Measurements from ENCODE around the gene ZSWIM2.
"Not testable (repeated sequence)": the region's sequence is repeated elsewhere in the genome, so short reads cannot be mapped to it uniquely, and the experiment has no call there.

The ZSWIM2 gene

DNA sequence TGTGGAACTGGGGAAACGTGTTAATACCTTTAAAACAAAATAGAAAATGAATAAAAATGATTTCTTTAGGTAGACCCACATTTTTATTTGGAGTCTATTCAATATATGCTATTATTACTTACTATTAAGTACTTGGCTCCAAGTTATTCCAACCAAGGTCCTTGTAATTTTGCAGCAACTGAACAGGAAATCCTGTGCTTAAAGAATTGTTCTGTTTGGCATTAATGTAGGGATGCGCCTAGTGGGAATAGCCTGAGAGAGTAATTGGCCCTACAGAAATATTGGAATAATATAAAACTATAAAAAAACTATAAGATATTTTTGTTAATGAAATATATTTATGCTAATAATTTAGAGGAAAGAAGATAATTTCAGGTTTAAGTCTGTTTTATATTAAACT, 22.9 kb upstream of the ZSWIM2 start:
- Mint-ChIP-seq H3K4me3 (no peak overlapping the region), H3K9me3 (no peaks in the 10 kb centered on the region), H3K36me3 (ENCODE audit: low read depth) (no peaks in the 10 kb centered on the region), H3K4me1 (ENCODE audit: low read depth) (no peaks in the 10 kb centered on the region), H3K27me3 (ENCODE audit: low read depth) (no peaks in the 10 kb centered on the region), H3K27ac (no peak overlapping the region)

DNA sequence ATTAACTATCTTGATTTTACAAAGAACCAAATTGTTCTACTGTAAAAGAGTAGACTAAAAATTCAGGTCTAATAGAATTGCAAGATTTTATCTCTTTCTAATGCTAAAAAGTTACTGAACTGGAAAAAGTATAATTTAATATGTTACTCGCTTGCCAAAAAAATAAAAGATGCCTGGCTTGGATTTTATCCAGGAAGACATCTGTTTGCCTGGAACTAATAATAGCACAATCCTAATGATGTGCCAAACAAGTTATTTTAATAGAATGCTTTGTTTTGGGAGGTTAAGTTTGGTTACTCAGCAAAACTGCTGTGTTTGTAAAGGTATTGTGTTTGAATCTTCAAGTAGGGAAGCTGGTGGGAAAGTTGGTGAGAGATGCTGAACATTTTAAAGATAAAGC, 19.4 kb upstream of the ZSWIM2 start:
- Mint-ChIP-seq H3K27ac (no peak overlapping the region), H3K27me3 (ENCODE audit: low read depth) (no peaks in the 10 kb centered on the region), H3K9me3 (no peaks in the 10 kb centered on the region), H3K4me1 (ENCODE audit: low read depth) (no peaks in the 10 kb centered on the region), H3K36me3 (ENCODE audit: low read depth) (no peaks in the 10 kb centered on the region), H3K4me3 (no peak overlapping the region)

DNA sequence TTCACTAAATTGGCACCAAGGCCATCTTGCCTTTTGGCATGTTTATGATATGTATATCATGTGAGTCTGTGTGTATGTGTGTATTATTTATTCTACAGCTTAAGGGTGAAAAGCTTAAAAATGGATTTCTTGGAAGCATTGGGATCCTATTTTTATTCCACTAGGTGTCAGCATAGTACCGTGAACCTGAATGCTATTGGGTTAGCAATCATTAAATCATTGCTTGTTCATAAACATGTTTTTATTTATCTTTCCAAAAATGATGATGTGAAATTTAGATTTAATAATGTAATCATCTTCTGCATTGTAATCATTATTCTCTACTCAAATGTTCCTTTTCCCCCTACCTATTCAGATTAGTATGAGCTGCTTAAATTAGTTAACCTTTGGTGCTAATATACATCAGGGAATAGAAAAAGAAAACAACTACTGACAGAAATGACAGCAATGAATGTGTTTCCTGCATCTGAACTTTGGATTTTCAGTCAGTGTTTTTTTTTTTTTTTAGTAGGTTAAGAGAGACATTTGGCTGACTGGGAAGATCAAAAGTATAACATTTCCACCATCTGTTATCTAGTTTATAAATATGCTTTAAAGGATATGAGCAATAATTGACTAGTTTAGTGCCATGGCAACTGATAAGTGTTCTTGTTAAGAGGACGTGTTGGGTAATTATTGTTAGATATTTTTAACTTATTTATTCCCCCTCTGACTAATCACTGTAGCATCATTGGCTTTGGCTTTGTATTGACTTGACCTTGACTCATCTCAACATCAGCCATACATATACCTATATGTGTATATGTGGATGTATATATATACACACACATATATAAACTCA, 14.1 kb upstream of the ZSWIM2 start:
- Mint-ChIP-seq H3K4me1 (ENCODE audit: low read depth) (no peaks in the 10 kb centered on the region), H3K4me3 (no peak overlapping the region), H3K36me3 (ENCODE audit: low read depth) (no peaks in the 10 kb centered on the region), H3K27ac (no peak overlapping the region), H3K27me3 (ENCODE audit: low read depth) (no peaks in the 10 kb centered on the region), H3K9me3 (no peaks in the 10 kb centered on the region)

DNA sequence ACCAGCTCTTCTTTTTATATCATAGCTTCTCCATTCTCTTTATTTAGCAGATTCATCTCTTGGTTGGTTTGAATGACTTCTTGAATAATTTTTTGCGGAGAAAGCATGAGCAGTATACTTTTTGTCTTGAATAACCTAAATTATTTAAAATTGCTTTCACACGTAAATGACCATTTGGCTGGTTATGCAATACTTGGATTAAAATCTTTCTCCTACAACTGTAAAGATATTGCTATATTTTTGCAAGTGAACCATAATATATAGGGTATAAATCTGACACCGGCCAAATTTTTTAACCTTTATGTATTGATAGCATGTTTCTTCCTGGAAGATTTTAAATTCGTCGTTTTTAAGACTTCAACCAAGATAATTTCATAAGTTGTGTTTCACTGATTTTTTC, 6.2 kb upstream of the ZSWIM2 start:
- no peaks in the 10 kb centered on the region for H3K36me3 Mint-ChIP-seq (ENCODE audit: low read depth)
- H3K4me1 Mint-ChIP-seq (ENCODE audit: low read depth), result no peaks in the 10 kb centered on the region
- no peak overlapping the region for H3K4me3 Mint-ChIP-seq
- H3K27me3 Mint-ChIP-seq (ENCODE audit: low read depth), result no peaks in the 10 kb centered on the region
- no peaks in the 10 kb centered on the region for H3K9me3 Mint-ChIP-seq
- H3K27ac Mint-ChIP-seq, result no peak overlapping the region

DNA sequence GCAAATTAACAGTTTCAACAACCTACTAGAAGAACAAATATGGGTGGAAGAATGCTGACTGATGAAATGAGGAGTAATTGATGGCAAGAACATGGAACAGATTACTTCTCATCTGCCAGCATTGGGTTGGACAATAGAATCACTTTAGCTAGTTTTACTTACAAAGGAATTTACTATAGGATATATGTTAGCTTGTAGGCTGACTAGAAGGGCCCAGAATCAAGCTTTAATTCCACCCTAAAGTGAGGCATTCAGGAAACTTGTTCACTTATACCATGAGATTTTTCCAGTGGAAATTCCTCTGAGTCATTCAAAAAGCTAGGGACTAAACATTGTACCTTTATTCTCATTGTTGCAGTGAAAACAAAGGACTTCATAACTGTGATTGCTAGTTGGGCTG, 5.0 kb upstream of the ZSWIM2 start:
- Mint-ChIP-seq H3K36me3 (ENCODE audit: low read depth) (no peaks in the 10 kb centered on the region), H3K27ac (no peak overlapping the region), H3K4me3 (no peak overlapping the region), H3K4me1 (ENCODE audit: low read depth) (peaks cover 2% of the 10 kb centered on the region), H3K9me3 (no peaks in the 10 kb centered on the region), H3K27me3 (ENCODE audit: low read depth) (peaks cover 9% of the 10 kb centered on the region)

DNA sequence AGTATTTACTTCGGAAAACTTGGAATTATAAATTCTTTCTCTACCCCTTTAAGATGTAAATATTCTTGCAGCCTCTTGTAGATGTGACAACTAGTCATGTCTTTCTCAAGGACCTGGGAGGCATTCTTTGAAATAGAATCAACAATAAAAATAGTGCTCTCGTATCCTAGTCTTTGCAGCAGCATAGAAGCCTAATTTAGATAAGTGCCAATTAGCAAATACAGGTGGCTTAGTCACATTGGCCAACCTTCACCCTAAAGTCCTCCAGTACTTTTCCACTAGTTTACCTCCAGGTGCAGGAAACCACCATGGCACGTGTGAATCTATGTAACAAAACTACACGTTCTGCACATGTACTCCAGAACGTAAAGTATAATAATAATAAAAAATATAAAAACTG, 3.5 kb upstream of the ZSWIM2 start:
- H3K27me3 Mint-ChIP-seq (ENCODE audit: low read depth), result peaks cover 20% of the 10 kb centered on the region
- H3K4me3 Mint-ChIP-seq, result no peak overlapping the region
- peaks cover 2% of the 10 kb centered on the region for H3K4me1 Mint-ChIP-seq (ENCODE audit: low read depth)
- H3K36me3 Mint-ChIP-seq (ENCODE audit: low read depth), result no peaks in the 10 kb centered on the region
- H3K9me3 Mint-ChIP-seq, result no peaks in the 10 kb centered on the region
- H3K27ac Mint-ChIP-seq, result no peak overlapping the region

DNA sequence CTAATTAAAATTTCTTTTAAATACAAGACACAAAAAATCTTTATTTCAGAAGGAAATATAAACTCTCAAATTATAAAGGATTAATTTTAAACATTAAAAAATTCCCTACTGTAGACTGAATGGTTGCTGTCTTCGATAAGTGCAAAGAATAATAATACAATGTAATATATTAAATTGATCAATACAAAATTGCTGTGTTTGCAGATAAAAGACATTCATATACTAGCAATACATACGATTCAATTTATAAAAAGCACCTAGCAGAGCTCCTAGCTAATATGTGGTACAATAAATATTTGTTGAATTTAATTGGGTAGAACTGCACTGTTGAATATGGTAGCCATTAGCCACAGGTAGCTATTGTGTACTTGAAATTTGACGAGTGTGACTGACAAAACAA, 6.6 kb downstream of the ZSWIM2 start:
- Mint-ChIP-seq H3K27me3 (ENCODE audit: low read depth) (peaks cover 4% of the 10 kb centered on the region), H3K36me3 (ENCODE audit: low read depth) (no peaks in the 10 kb centered on the region), H3K4me3 (no peak overlapping the region), H3K9me3 (no peaks in the 10 kb centered on the region), H3K4me1 (ENCODE audit: low read depth) (no peaks in the 10 kb centered on the region), H3K27ac (no peak overlapping the region)

DNA sequence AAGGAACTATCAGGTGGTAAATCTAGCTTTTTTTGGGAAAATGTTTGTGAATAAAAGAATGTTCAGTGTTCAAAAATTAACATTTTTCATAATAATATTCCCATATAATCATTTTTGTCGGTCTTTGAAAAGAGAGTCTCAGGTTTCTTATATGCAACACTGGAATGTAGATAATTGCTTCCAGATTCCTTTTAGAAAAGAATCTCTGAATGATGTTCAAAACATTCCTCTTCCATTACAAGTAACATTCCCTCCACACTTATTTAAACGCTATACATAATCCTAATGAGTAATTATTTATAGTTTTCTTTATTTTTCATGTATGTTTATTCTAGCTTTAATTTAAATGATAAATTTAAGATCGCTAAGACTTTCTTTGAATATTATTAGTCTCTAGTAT, 7.0 kb downstream of the ZSWIM2 start:
- Mint-ChIP-seq H3K27ac (no peak overlapping the region), H3K9me3 (no peaks in the 10 kb centered on the region), H3K4me3 (no peak overlapping the region), H3K4me1 (ENCODE audit: low read depth) (no peaks in the 10 kb centered on the region), H3K27me3 (ENCODE audit: low read depth) (peaks cover 4% of the 10 kb centered on the region), H3K36me3 (ENCODE audit: low read depth) (no peaks in the 10 kb centered on the region)

DNA sequence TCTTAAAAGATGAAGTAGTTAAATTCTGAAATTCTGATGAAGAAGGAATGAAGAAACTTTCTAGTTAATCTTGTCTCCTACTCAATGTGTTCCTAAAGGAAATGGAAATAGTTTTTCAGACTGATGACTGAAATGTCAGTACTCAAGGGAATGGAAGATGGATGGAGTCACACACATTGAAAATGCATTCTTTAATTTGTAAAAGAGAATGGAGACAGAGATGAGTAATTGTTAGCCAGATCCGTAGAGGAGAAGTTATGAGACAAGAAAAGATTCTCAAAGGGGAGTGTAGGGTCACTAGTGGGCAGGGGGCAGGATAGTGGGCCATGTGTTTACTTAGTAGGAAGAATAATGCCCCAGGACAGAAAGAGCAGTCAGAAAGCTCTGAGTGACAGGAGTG, 13.3 kb downstream of the ZSWIM2 start:
- no peaks in the 10 kb centered on the region for H3K27me3 Mint-ChIP-seq (ENCODE audit: low read depth)
- no peaks in the 10 kb centered on the region for H3K36me3 Mint-ChIP-seq (ENCODE audit: low read depth)
- H3K4me3 Mint-ChIP-seq, result no peak overlapping the region
- no peak overlapping the region for H3K27ac Mint-ChIP-seq
- H3K4me1 Mint-ChIP-seq (ENCODE audit: low read depth), result no peaks in the 10 kb centered on the region
- no peaks in the 10 kb centered on the region for H3K9me3 Mint-ChIP-seq

DNA sequence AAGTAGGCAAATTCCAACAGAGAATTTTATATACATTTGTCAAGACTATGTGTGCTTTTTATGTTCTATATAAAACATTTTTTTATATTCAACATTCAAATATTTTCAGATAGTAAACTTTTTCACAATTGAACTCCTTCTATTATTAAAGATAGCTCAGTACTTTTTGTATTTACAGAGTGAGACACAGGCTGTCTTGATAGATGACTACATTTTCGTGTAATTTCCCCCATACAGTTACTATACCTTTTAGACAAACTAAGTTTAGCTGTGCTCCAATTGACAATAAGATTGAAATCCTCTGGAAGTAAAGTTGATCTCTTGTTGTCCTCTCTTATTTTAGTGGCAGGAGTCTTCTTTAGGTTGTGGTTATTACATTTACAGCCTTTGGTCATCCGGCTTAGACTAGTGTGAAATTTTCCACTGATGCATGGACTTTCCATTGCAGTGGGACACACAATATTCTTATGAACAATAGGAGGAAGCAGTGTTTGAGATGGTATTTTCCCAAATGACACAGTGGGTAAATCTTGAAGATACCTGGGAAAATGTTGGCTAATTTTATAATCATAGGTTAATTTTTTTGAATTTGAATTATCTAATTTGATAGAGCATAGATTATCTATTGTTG, 21.0 kb downstream of the ZSWIM2 start:
- H3K36me3 Mint-ChIP-seq (ENCODE audit: low read depth), result no peaks in the 10 kb centered on the region
- no peak overlapping the region for H3K27ac Mint-ChIP-seq
- no peaks in the 10 kb centered on the region for H3K4me1 Mint-ChIP-seq (ENCODE audit: low read depth)
- no peaks in the 10 kb centered on the region for H3K27me3 Mint-ChIP-seq (ENCODE audit: low read depth)
- no peaks in the 10 kb centered on the region for H3K9me3 Mint-ChIP-seq
- H3K4me3 Mint-ChIP-seq, result no peak overlapping the region

DNA sequence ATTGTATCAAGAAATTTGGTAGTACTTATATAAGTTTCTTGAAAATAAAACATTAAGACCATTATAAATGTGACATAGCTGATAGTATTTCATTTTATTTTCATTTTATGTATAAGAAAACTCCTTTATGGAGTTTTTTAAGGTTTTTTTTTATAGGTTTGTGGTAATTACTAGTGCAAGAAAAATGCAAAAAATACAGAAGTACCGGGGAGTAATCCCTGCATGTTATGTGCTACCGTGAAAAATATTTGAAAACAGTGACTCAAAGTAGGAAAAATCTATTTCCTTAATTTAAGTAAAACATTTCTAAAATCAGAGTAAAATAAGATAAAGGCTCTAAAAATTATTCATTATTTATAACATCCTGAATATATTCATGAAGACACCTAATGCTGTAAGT, 21.6 kb downstream of the ZSWIM2 start:
- Mint-ChIP-seq H3K4me1 (ENCODE audit: low read depth) (no peaks in the 10 kb centered on the region), H3K36me3 (ENCODE audit: low read depth) (no peaks in the 10 kb centered on the region), H3K27ac (no peak overlapping the region), H3K27me3 (ENCODE audit: low read depth) (no peaks in the 10 kb centered on the region), H3K4me3 (no peak overlapping the region), H3K9me3 (no peaks in the 10 kb centered on the region)

DNA sequence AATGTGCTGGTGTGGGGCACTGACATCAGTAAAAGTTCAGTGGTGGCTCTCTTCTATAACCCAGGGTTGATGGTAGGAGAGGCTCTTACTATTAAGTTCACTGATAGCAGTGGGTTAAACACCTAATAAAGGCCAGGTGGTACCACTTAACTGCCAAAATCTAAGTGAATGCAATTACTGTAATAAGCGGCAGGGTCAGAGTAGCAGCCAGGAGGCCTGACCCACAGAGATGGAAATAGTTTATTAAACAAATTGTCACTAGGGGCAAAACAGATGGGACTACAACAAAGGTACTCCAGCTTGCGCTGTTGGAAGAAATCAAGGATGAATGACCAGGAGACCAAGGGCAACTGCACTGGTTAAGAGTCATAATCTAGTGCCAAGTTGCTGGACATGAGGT, 26.6 kb downstream of the ZSWIM2 start:
- Mint-ChIP-seq H3K36me3 (ENCODE audit: low read depth) (no peaks in the 10 kb centered on the region), H3K4me3 (no peak overlapping the region), H3K27me3 (ENCODE audit: low read depth) (no peaks in the 10 kb centered on the region), H3K4me1 (ENCODE audit: low read depth) (no peaks in the 10 kb centered on the region), H3K9me3 (no peaks in the 10 kb centered on the region), H3K27ac (no peak overlapping the region)

DNA sequence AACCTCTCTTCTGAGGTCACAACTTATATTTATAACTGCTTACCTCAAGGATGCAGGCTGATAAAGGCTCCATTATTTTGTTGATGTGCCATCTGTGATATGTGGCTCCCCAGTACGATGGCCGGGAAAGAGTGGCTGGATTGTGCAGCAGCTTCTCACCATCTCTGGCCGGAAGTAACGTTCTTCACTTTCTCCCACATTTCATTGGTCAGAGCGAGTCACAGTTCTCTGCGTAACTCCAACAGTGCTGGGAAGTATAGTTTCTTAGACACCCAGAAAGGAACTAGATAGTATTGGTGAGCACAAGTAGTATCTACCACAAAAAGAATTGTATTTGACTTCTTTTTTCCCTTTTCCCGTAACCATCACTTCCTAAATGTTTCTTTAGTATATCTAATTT, 28.7 kb downstream of the ZSWIM2 start:
- H3K4me3 Mint-ChIP-seq, result no peak overlapping the region
- no peaks in the 10 kb centered on the region for H3K4me1 Mint-ChIP-seq (ENCODE audit: low read depth)
- H3K9me3 Mint-ChIP-seq, result no peaks in the 10 kb centered on the region
- no peaks in the 10 kb centered on the region for H3K27me3 Mint-ChIP-seq (ENCODE audit: low read depth)
- H3K27ac Mint-ChIP-seq, result no peak overlapping the region
- H3K36me3 Mint-ChIP-seq (ENCODE audit: low read depth), result no peaks in the 10 kb centered on the region

DNA sequence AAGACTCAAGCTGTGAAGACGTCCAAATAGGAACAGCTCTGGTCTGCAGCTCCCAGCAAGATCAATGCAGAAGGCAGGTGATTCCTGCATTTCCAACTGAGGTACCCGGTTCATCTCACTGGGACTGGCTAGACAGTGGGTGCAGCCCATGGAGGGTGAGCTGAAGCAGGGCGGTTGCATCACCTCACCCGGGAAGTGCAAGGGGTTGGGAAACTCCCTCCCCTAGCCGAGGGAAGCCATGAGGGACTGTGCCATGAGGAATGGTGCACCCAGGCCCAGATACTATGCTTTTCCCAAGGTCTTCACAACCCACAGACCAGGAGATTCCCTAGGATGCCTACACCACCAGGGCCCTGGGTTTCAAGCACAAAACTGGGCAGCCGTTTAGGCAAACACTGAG, 37.2 kb downstream of the ZSWIM2 start:
- not testable (repeated sequence) for H3K4me1 Mint-ChIP-seq (ENCODE audit: low read depth); H3K27me3 Mint-ChIP-seq (ENCODE audit: low read depth); H3K27ac Mint-ChIP-seq; H3K4me3 Mint-ChIP-seq; H3K9me3 Mint-ChIP-seq; H3K36me3 Mint-ChIP-seq (ENCODE audit: low read depth)

DNA sequence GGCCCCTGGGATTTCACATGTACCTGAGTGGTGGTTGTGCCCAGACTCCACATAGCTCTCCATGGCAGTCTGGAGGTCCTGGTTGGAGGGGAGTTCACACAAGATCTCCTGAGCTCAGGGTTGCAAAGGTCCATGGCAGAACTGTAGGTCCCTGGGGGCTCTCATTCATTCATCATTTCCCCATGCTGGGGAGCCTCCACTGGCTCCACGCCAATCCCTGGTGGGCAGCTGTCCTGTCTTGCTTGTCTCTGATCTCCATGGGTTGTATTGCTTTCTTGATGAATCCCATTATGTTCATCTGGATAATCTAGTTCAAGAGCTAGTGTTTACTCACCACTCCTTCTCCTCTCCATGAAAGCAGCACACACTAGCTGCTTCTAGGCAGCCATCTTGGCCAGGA, 42.4 kb downstream of the ZSWIM2 start:
- H3K4me3 Mint-ChIP-seq, result no peak overlapping the region
- no peaks in the 10 kb centered on the region for H3K36me3 Mint-ChIP-seq (ENCODE audit: low read depth)
- no peaks in the 10 kb centered on the region for H3K27me3 Mint-ChIP-seq (ENCODE audit: low read depth)
- H3K9me3 Mint-ChIP-seq, result peaks cover 4% of the 10 kb centered on the region
- no peak overlapping the region for H3K27ac Mint-ChIP-seq
- no peaks in the 10 kb centered on the region for H3K4me1 Mint-ChIP-seq (ENCODE audit: low read depth)
